HEK293T (cell line): ENCODE measurements around the gene PPEF2.

Experiments
- BHLHE40 ChIP-seq: fragments of 450-650 bp; IDR thresholded peaks from 2 replicates; pipeline ENCODE4 v1.6.1; 2016; ENCODE audit warnings: mild to moderate bottlenecking, moderate library complexity, borderline replicate concordance
- CTBP1 ChIP-seq: fragments of 450-650 bp; IDR thresholded peaks from 2 replicates; pipeline ENCODE4 v1.6.1; 2016; ENCODE audit warnings: borderline replicate concordance
- FOXM1 ChIP-seq: fragments of 450-650 bp; IDR thresholded peaks from 2 replicates; pipeline ENCODE4 v1.6.1; 2017; ENCODE audit warnings: mild to moderate bottlenecking, borderline replicate concordance
- HDGF ChIP-seq: fragments of 450-650 bp; IDR thresholded peaks from 2 replicates; pipeline ENCODE4 v1.6.1; 2017; ENCODE audit warnings: antibody characterized with exemption, borderline replicate concordance
- NFRKB ChIP-seq: fragments of 450-650 bp; IDR thresholded peaks from 2 replicates; pipeline ENCODE4 v1.6.1; 2016; ENCODE audit warnings: mild to moderate bottlenecking, moderate library complexity
- PKNOX1 ChIP-seq: fragments of 450-650 bp; IDR thresholded peaks from 2 replicates; pipeline ENCODE4 v1.6.1; 2016
- SP1 ChIP-seq: fragments of 450-650 bp; IDR thresholded peaks from 2 replicates; pipeline ENCODE4 v1.6.1; 2017
- SUZ12 ChIP-seq: fragments of 450-650 bp; IDR thresholded peaks from 2 replicates; pipeline ENCODE4 v1.6.1; 2016; ENCODE audit warnings: mild to moderate bottlenecking

- TF ChIP-seq HDGF (no peak), FOXM1 (no peak), CTBP1 (no peak), SUZ12 (no peak), SP1 (no peak), PKNOX1 (no peak), NFRKB (no peak), BHLHE40 (no peak)
These were observed 79.8 kb downstream of the PPEF2 start for GRCh38 chr4:75822416-75822815.
